Common myeloid progenitor, CD34-positive (primary cell): Measurements from ENCODE around the gene BRIP1.

Experiments used
- CTCF ChIA-PET: fragments of 350-600 bp; sonication (Branson Sonifier 250); formaldehyde crosslinking; loops from one replicate; lab custom pipeline; 2021; ENCODE audit warnings: antibody characterized with exemption; lab: Charles Lee
- POLR2A ChIA-PET: fragments of 350-600 bp; sonication (Branson Sonifier 250); formaldehyde crosslinking; loops from one replicate; lab custom pipeline; 2021; ENCODE audit warnings: antibody characterized with exemption; lab: Charles Lee
- DNase-seq, 3 donors: peaks; one replicate each; pipeline versions ENCODE4 v3.0.0 to v3.0.0-alpha.2; 2013
- H3K27ac ChIP-seq, 2 experiments: 1 replicate in 1 of 2; 2 replicates in 1 of 2; pipeline ENCODE4 v1.7.0; 2013; ENCODE audit warnings: inconsistent platforms in 2 of 2, low read length in 2 of 2, mild to moderate bottlenecking in 2 of 2, low read depth in 1 of 2, moderate library complexity in 1 of 2; ENCODE audit not compliant: severe bottlenecking in 2 of 2, insufficient read depth in 1 of 2, poor library complexity in 1 of 2
- H3K27me3 ChIP-seq, 5 experiments: replicated peaks in 2 of 5; 1 replicate in 3 of 5; 2 replicates in 2 of 5; pipeline versions ENCODE4 v1.6.1 to v1.7.0; 2013; ENCODE audit warnings: low read length in 4 of 5, mild to moderate bottlenecking in 2 of 5, moderate library complexity in 2 of 5, inconsistent platforms in 1 of 5; ENCODE audit not compliant: insufficient read depth in 5 of 5, control insufficient read depth in 4 of 5
- H3K36me3 ChIP-seq, 4 experiments: 1 replicate in 2 of 4; 2 replicates in 2 of 4; pipeline versions ENCODE4 v1.6.1 to v1.7.0; 2013; ENCODE audit warnings: low read length in 3 of 4, control low read depth in 1 of 4, mild to moderate bottlenecking in 1 of 4; ENCODE audit not compliant: control insufficient read depth in 4 of 4, insufficient read depth in 4 of 4
- H3K4me1 ChIP-seq, 4 experiments: 1 replicate in 3 of 4; 2 replicates in 1 of 4; pipeline versions ENCODE4 v1.6.1 to v1.7.1; 2013; ENCODE audit warnings: low read length in 3 of 4, mild to moderate bottlenecking in 3 of 4, control low read depth in 1 of 4, inconsistent platforms in 1 of 4, moderate library complexity in 1 of 4; ENCODE audit not compliant: control insufficient read depth in 4 of 4, insufficient read depth in 4 of 4; ENCODE audit errors: control extremely low read depth in 1 of 4
- H3K4me3 ChIP-seq, 7 experiments: 1 replicate in 4 of 7; 2 replicates in 3 of 7; pipeline versions ENCODE4 v1.5.1 to v1.7.0; 2013; ENCODE audit warnings: mild to moderate bottlenecking in 7 of 7, low read length in 6 of 7, moderate library complexity in 6 of 7, inconsistent platforms in 2 of 7, low read depth in 2 of 7, control low read depth in 1 of 7; ENCODE audit not compliant: insufficient read depth in 4 of 7, control insufficient read depth in 1 of 7; ENCODE audit errors: extremely low read depth in 1 of 7
- H3K9me3 ChIP-seq, 5 experiments: 1 replicate in 4 of 5; 2 replicates in 1 of 5; pipeline versions ENCODE4 v1.6.1 to v1.7.1; 2013; ENCODE audit warnings: low read length in 4 of 5, mild to moderate bottlenecking in 2 of 5, inconsistent platforms in 1 of 5, low read depth in 1 of 5, moderate library complexity in 1 of 5; ENCODE audit not compliant: control insufficient read depth in 4 of 5, insufficient read depth in 2 of 5; ENCODE audit errors: control extremely low read depth in 1 of 5
- WGBS: methylation state at CpG from one replicate; pipeline ENCODE4 v1.1.5; 2013; ENCODE audit not compliant: insufficient coverage; 5-methylcytosine and 5-hydroxymethylcytosine counted together

BRIP1 gene

DNA sequence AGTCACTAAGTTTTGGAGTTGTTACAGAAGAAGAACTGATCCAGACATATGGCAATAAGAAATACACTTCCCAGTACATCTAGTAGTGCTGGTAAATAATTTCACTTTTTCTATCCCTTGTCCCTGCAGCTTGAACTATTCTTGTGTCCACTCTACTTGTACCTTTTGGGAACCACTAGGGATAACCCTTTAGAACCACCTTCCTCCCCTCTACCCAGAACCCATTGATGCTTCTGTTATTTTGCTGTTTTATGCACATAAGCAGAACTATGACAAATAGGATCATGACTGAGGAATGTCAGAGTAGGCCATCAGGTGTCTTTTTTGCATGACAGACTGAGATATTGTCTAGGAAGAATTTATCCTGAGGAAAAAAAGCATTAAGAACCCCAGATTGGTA is 125.1 kb downstream of the BRIP1 start:
- no peak for DNase-seq
- POLR2A ChIA-PET, result no interaction called here

GRCh38 chr17:61737820-61738219 is 125.5 kb downstream of the BRIP1 start:
- no peak for DNase-seq
- no peak overlapping the region for H3K4me3 ChIP-seq
- ChIA-PET CTCF (no interaction called here), POLR2A (no interaction called here)
- H3K36me3 ChIP-seq, result peaks cover 22 to 55% (median 36%) of the 10 kb centered on the region in 4 experiments
- H3K9me3 ChIP-seq, result peaks cover 8 to 28% (median 11%) of the 10 kb centered on the region in 5 experiments
- H3K27ac ChIP-seq, result no peak overlapping the region
- H3K27me3 ChIP-seq, result no peaks in the 10 kb centered on the region
- no peaks in the 10 kb centered on the region for H3K4me1 ChIP-seq
- WGBS, result 100% methylated on average over 2 of the region's 4 CpGs

More for the DNA sequence above, 125.1 kb downstream of the BRIP1 start:
- no peak overlapping the region for H3K4me3 ChIP-seq
- H3K27me3 ChIP-seq, result no peaks in the 10 kb centered on the region
- H3K9me3 ChIP-seq, result peaks cover 9 to 28% (median 11%) of the 10 kb centered on the region in 5 experiments
- no peak overlapping the region for H3K27ac ChIP-seq
- CTCF ChIA-PET, result no interaction called here
- no peaks in the 10 kb centered on the region for H3K4me1 ChIP-seq
- peaks cover 22 to 59% (median 37%) of the 10 kb centered on the region in 4 experiments for H3K36me3 ChIP-seq

DNA sequence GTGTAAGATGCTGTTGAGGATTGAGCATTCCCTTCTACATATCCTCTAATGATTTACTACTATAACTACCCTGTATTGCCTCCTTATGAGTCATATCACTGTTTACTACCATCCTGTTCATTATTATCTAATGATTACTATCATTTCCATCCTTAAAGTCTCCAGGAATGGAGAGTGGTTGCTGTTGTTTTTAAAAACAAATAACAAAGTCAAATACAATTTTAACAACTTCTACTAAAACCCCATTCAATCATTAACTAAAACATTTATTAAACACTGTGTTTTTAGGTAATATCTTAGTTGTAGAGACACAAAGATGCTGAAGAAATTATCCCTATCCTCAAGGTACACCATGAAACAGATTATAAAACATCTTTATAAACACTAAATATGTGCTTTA is 126.9 kb downstream of the BRIP1 start:
- Histone ChIP-seq H3K27ac (no peak overlapping the region), H3K27me3 (no peaks in the 10 kb centered on the region), H3K4me1 (no peaks in the 10 kb centered on the region), H3K4me3 (no peak overlapping the region), H3K36me3 (peaks cover 13 to 41% (median 29%) of the 10 kb centered on the region in 4 experiments), H3K9me3 (peaks cover 5 to 17% (median 8%) of the 10 kb centered on the region in 5 experiments)
- CTCF ChIA-PET, result no interaction called here
- POLR2A ChIA-PET, result no interaction called here
- no peak for DNase-seq

DNA sequence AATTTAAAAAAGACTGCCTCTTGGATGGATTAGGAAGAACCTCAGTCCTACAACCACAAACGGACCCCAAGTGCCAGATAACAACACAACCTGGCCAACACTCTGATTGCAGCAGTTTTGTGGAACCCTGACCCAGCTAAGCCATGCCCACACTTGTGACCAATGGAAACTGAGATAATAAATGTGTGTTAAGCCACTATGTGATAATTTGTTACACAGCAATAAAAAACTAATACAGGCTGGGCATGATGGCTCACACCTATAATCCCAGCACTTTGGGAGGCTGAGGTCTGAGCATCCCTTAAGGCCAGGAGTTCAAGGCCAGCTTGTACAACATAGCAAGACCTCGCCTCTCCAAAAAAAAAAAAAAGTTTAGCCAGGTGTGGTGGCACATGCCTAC is 127.5 kb downstream of the BRIP1 start:
- DNase-seq, result no peak
- no peak overlapping the region for H3K27ac ChIP-seq
- CTCF ChIA-PET, result interaction anchor here (0.6 to 0.9 kb wide), 2 partner anchors 73 to 101 kb away, joined by 3 read pairs; no protein-coding TSS in a partner anchor
- H3K4me1 ChIP-seq, result no peaks in the 10 kb centered on the region
- H3K27me3 ChIP-seq, result no peaks in the 10 kb centered on the region
- 100% methylated on average over 1 of the region's 2 CpGs for WGBS
- H3K4me3 ChIP-seq, result no peak overlapping the region
- H3K36me3 ChIP-seq, result peaks cover 6 to 35% (median 23%) of the 10 kb centered on the region in 4 experiments
- peaks cover 5 to 15% (median 8%) of the 10 kb centered on the region in 5 experiments for H3K9me3 ChIP-seq
- POLR2A ChIA-PET, result no interaction called here

DNA sequence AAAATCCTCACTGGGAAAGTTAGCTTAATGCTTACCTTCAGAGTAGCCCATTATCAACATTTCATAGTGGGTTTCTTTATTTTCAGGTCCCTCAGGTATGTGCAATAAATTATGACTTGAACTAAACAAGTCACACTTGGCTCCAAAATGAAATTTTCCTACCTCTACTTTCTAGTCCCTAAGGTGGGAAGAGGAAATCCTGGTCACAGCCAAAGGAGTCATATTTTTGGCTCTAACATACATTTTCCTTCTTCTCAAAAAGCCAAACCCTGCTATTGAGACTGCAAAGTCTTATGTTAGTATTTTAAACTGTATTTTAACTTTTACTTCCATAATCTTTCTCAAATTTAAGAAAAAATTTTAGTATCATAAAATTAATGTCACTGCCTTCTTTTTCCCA is 128.9 kb downstream of the BRIP1 start:
- Histone ChIP-seq H3K27ac (no peak overlapping the region), H3K4me1 (no peaks in the 10 kb centered on the region), H3K36me3 (peaks cover 6 to 23% (median 20%) of the 10 kb centered on the region in 4 experiments), H3K9me3 (peaks cover 5 to 15% (median 6%) of the 10 kb centered on the region in 5 experiments), H3K4me3 (no peak overlapping the region), H3K27me3 (no peaks in the 10 kb centered on the region)
- POLR2A ChIA-PET, result no interaction called here
- CTCF ChIA-PET, result no interaction called here
- no peak for DNase-seq

DNA sequence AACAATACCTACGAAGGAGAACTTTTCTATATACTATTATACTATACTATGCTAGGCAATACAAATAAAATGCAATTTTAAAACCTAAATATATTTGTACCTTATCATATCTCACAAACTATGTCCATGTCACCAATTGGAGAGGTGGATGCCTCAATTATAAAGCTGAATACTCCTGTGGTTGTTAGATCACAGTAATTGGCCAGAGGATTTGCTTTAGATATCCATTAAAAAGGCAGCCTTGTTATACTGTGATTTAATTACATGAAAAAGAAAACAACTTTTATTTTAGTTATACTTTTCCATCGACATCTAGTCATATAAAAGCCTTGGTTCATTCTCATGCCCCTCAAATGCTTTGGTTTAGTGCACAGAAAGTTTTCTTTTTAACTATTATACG is 129.3 kb downstream of the BRIP1 start:
- Histone ChIP-seq H3K27ac (no peak overlapping the region), H3K27me3 (no peaks in the 10 kb centered on the region), H3K9me3 (peaks cover 5 to 13% (median 6%) of the 10 kb centered on the region in 5 experiments), H3K36me3 (peaks cover 4 to 19% (median 17%) of the 10 kb centered on the region in 4 experiments), H3K4me1 (no peaks in the 10 kb centered on the region), H3K4me3 (no peak overlapping the region)
- POLR2A ChIA-PET, result no interaction called here
- no CpG with 5 or more reads among the region's 3 CpGs for WGBS
- no peak for DNase-seq
- CTCF ChIA-PET, result no interaction called here

- DNase-seq, result no peak
- no peak overlapping the region for H3K27ac ChIP-seq
- no peaks in the 10 kb centered on the region for H3K4me1 ChIP-seq
- ChIA-PET CTCF (no interaction called here), POLR2A (no interaction called here)
- no peak overlapping the region for H3K4me3 ChIP-seq
- H3K36me3 ChIP-seq, result peaks cover 8 to 18% (median 11%) of the 10 kb centered on the region in 4 experiments
- H3K27me3 ChIP-seq, result no peaks in the 10 kb centered on the region
- H3K9me3 ChIP-seq, result peaks cover 2 to 8% (median 5%) of the 10 kb centered on the region in 5 experiments
- WGBS, result 100% methylated on average over 1 of the region's 5 CpGs
Measured at GRCh38 chr17:61733021-61733420, 130.3 kb downstream of the BRIP1 start.
